ENCODE results near the gene TMEM9. TPM values are rescaled to one million over a fixed set of nuclear protein-coding genes. Genes with fewer than 3 reads are reported as not detected.

The TMEM9 gene
- total RNA-seq, 1 experiment from 2014 or later, result 435 TPM

DNA sequence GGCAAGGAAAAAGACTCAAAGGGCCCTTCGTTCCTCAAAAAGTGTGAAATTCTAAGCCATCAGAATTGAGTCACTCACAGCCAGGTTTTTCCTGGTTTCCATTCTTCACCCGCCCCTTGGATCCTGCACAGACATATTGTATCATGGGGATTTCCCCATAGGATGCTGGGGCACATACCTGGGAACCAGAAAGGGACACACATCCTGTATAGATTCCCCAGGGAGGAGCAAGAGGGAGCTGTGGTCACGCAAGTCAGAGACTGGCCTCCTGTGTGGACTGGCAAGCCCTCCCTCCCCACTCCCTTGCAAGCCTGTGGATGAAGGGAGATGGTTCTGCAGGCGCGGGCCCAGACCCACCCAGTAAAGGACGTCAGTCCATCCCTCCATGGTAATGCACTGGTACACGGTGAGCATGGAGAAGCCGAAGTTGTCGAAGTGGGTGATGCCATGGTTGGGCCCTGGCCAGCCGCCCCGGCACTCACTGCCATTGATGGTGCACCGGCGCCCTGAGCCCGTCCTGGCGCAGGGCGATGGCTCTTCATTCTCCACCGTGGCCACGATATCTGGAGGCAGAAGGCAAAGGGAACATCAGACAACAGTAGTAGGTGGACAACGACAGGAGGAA lies 65.3 kb downstream of the TMEM9 start:
- ATAC-seq (peak; percentile 29), DNase-seq (peak; percentile 71)
- Histone ChIP-seq H2AFZ (ENCODE audit: low read length) (no peak overlapping the region), H3F3A (ENCODE audit: low read length, unreplicated experiment) (no peaks in the 10 kb centered on the region), H3K27ac (ENCODE audit: low read length) (no peak overlapping the region), H4K20me1 (ENCODE audit: low read length) (no peaks in the 10 kb centered on the region), H3K79me2 (ENCODE audit: low read length) (no peaks in the 10 kb centered on the region), H3K4me3 (ENCODE audit: low read length) (no peak overlapping the region), H3K36me3 (ENCODE audit: low read depth, low read length) (no peaks in the 10 kb centered on the region), H3K9me3 (ENCODE audit: low read length) (no peaks in the 10 kb centered on the region), H3K9ac (ENCODE audit: low read length) (no peak overlapping the region), H3K9me2 (replicated peaks; ENCODE audit: low read length) (no peaks in the 10 kb centered on the region), H3K4me2 (ENCODE audit: low read length) (no peak overlapping the region), H3K27me3 (ENCODE audit: low read length) (peaks cover 31% of the 10 kb centered on the region), H3K4me1 (ENCODE audit: insufficient read depth, low read length) (peaks cover 12% of the 10 kb centered on the region)
- CTCF ChIA-PET, result no interaction called here
- no peak for TF ChIP-seq EZH2phosphoT487 (IDR thresholded peaks at IDR 0.05; ENCODE audit: borderline replicate concordance, low read length)
- no peak for TF ChIP-seq EZH2 (IDR thresholded peaks at IDR 0.05; ENCODE audit: low read length, unreplicated experiment)
- peak; percentile 50 for TF ChIP-seq CTCF (conservative IDR thresholded peaks at IDR 0.05; ENCODE audit: low read depth, low read length)
- BruUV-seq (replicated peaks), result no TSS peak
- intact Hi-C loops (cut with micrococcal nuclease), result loop anchor here (5.0 kb wide), 1 partner anchor 273 kb away; no protein-coding TSS in a partner anchor
- POLR2A ChIA-PET (ENCODE audit: unreplicated experiment), result interaction anchor here (0.6 kb wide), 1 partner anchor 619 kb away, joined by 13 read pairs; no protein-coding TSS in a partner anchor

GRCh38 chr1:201088395-201088794 lies 65.9 kb downstream of the TMEM9 start:
- ATAC-seq, result no peak
- H3K4me1 ChIP-seq (ENCODE audit: insufficient read depth, low read length), result peaks cover 12% of the 10 kb centered on the region
- no peak overlapping the region for H3K4me3 ChIP-seq (ENCODE audit: low read length)
- BruUV-seq (replicated peaks), result no TSS peak
- intact Hi-C loops (cut with micrococcal nuclease), result loop anchor here (5.0 kb wide), 1 partner anchor 274 kb away; no protein-coding TSS in a partner anchor
- no peaks in the 10 kb centered on the region for H3K9me2 ChIP-seq (replicated peaks; ENCODE audit: low read length)
- H3K27me3 ChIP-seq (ENCODE audit: low read length), result peaks cover 30% of the 10 kb centered on the region
- TF ChIP-seq CTCF (conservative IDR thresholded peaks at IDR 0.05; ENCODE audit: low read depth, low read length), result no peak
- TF ChIP-seq EZH2 (IDR thresholded peaks at IDR 0.05; ENCODE audit: low read length, unreplicated experiment), result no peak
- TF ChIP-seq EZH2phosphoT487 (IDR thresholded peaks at IDR 0.05; ENCODE audit: borderline replicate concordance, low read length), result no peak
- H3K4me2 ChIP-seq (ENCODE audit: low read length), result peak overlapping the region; percentile 2; the same call in 1 of the 2 replicates
- no peaks in the 10 kb centered on the region for H3K79me2 ChIP-seq (ENCODE audit: low read length)
- POLR2A ChIA-PET (ENCODE audit: unreplicated experiment), result interaction anchor here (0.6 kb wide), 2 partner anchors 10 to 619 kb away, joined by 11 to 13 read pairs; no protein-coding TSS in a partner anchor
- H3F3A ChIP-seq (ENCODE audit: low read length, unreplicated experiment), result no peaks in the 10 kb centered on the region
- no peak overlapping the region for H2AFZ ChIP-seq (ENCODE audit: low read length)
- H3K9ac ChIP-seq (ENCODE audit: low read length), result no peak overlapping the region
- CTCF ChIA-PET, result no interaction called here
- H3K36me3 ChIP-seq (ENCODE audit: low read depth, low read length), result no peaks in the 10 kb centered on the region
- no peaks in the 10 kb centered on the region for H4K20me1 ChIP-seq (ENCODE audit: low read length)
- H3K9me3 ChIP-seq (ENCODE audit: low read length), result no peaks in the 10 kb centered on the region
- DNase-seq, result peak; percentile 67
- H3K27ac ChIP-seq (ENCODE audit: low read length), result no peak overlapping the region
